SK-N-SH treated with all-trans-retinoic acid at 6 μM for 48 hours (cell line): ENCODE data around the gene ATP11A.

ENCODE experiments used
- ATAC-seq: fragments of 200-7000 bp; cut with Tn5 transposase; 3 replicates; pipeline ENCODE4 v1.9.1; 2020; ENCODE audit warnings: mild to moderate bottlenecking, moderate library complexity
- ARNTL ChIP-seq: fragments of 450-650 bp; formaldehyde crosslinking; IDR thresholded peaks from 2 replicates; pipeline ENCODE4 v1.5.0; 2020; ENCODE audit warnings: low read depth, mild to moderate bottlenecking, moderate library complexity, borderline replicate concordance
- BACH2 ChIP-seq: fragments of 250-450 bp; sonication (Bioruptor Pico); IDR thresholded peaks from 2 replicates; pipeline ENCODE4 v1.9.0; 2021; ENCODE audit warnings: mild to moderate bottlenecking, borderline replicate concordance
- CSDC2 ChIP-seq: fragments of 250-450 bp; sonication (Bioruptor Pico); IDR thresholded peaks from 2 replicates; pipeline ENCODE4 v1.5.0; 2020; ENCODE audit warnings: mild to moderate bottlenecking, moderate library complexity
- ESRRG ChIP-seq: fragments of 250-450 bp; sonication (Bioruptor Pico); IDR thresholded peaks from 2 replicates; pipeline ENCODE4 v1.6.1; 2021; ENCODE audit warnings: mild to moderate bottlenecking
- GLIS3 ChIP-seq: fragments of 250-450 bp; sonication (Bioruptor Pico); IDR thresholded peaks from 2 replicates; pipeline ENCODE4 v1.5.0; 2020; ENCODE audit warnings: mild to moderate bottlenecking, moderate library complexity
- ISL1 ChIP-seq: fragments of 250-450 bp; sonication (Bioruptor Pico); IDR thresholded peaks from 2 replicates; pipeline ENCODE4 v2.1.2; 2022; ENCODE audit warnings: mild to moderate bottlenecking, moderate library complexity
- OSR1 ChIP-seq: fragments of 250-450 bp; sonication (Bioruptor Pico); IDR thresholded peaks from 2 replicates; pipeline ENCODE4 v1.8.0; 2022; ENCODE audit warnings: moderate library complexity, mild to moderate bottlenecking, inconsistent platforms
- PPARA ChIP-seq: fragments of 250-450 bp; sonication (Bioruptor Pico); IDR thresholded peaks from 2 replicates; pipeline ENCODE4 v1.5.0; 2020; ENCODE audit warnings: mild to moderate bottlenecking, borderline replicate concordance
- RARB ChIP-seq: fragments of 250-450 bp; sonication (Bioruptor Pico); IDR thresholded peaks from 2 replicates; pipeline ENCODE4 v1.8.0; 2021; ENCODE audit warnings: mild to moderate bottlenecking, moderate library complexity
- SNAI2 ChIP-seq: fragments of 250-450 bp; sonication (Bioruptor Pico); IDR thresholded peaks from 2 replicates; pipeline ENCODE4 v1.5.0; 2020; ENCODE audit warnings: mild to moderate bottlenecking, moderate library complexity
- TCF4 ChIP-seq: fragments of 250-450 bp; sonication (Bioruptor Pico); IDR thresholded peaks from 2 replicates; pipeline ENCODE4 v1.8.0; 2021; ENCODE audit warnings: mild to moderate bottlenecking, moderate library complexity, borderline replicate concordance
- TOX ChIP-seq: fragments of 250-450 bp; sonication (Bioruptor Pico); IDR thresholded peaks from 2 replicates; pipeline ENCODE4 v1.8.0; 2021; ENCODE audit warnings: mild to moderate bottlenecking, moderate library complexity, borderline replicate concordance
- ZC3H10 ChIP-seq: fragments of 250-450 bp; sonication (Bioruptor Pico); IDR thresholded peaks from 2 replicates; pipeline ENCODE4 v1.5.1; 2021; ENCODE audit warnings: mild to moderate bottlenecking, moderate library complexity
- ZFP3 ChIP-seq: fragments of 250-450 bp; sonication (Bioruptor Pico); IDR thresholded peaks from 2 replicates; pipeline ENCODE4 v1.5.0; 2020; ENCODE audit warnings: mild to moderate bottlenecking, moderate library complexity
- ZFP30 ChIP-seq: fragments of 450-650 bp; formaldehyde crosslinking; IDR thresholded peaks from 2 replicates; pipeline ENCODE4 v1.5.0; 2022; ENCODE audit warnings: mild to moderate bottlenecking, moderate library complexity
- ZNF565 ChIP-seq: fragments of 450-650 bp; formaldehyde crosslinking; conservative IDR thresholded peaks from 2 replicates; pipeline ENCODE4 v1.5.0; 2020; ENCODE audit warnings: low read depth, mild to moderate bottlenecking, moderate library complexity
- ZNF70 ChIP-seq: fragments of 450-650 bp; formaldehyde crosslinking; IDR thresholded peaks from 2 replicates; pipeline ENCODE4 v1.5.0; 2020; ENCODE audit warnings: mild to moderate bottlenecking, moderate library complexity
- ZNF8 ChIP-seq: fragments of 450-650 bp; formaldehyde crosslinking; IDR thresholded peaks from 2 replicates; pipeline ENCODE4 v1.5.0; 2020; ENCODE audit warnings: mild to moderate bottlenecking, moderate library complexity
- TF ChIP-seq, protein P1 (sequence below): fragments of 250-450 bp; sonication (Bioruptor Pico); IDR thresholded peaks from 2 replicates; pipeline ENCODE4 v1.5.0; 2020; ENCODE audit warnings: mild to moderate bottlenecking, moderate library complexity
- TF ChIP-seq, protein P2 (sequence below): fragments of 250-450 bp; sonication (Bioruptor Pico); IDR thresholded peaks from 2 replicates; pipeline ENCODE4 v1.5.1; 2020; ENCODE audit warnings: low read depth, mild to moderate bottlenecking, moderate library complexity
- TF ChIP-seq, protein P3 (sequence below): fragments of 250-450 bp; sonication (Bioruptor Pico); IDR thresholded peaks from 2 replicates; pipeline ENCODE4 v1.8.0; 2020; ENCODE audit warnings: mild to moderate bottlenecking, moderate library complexity, borderline replicate concordance
- TF ChIP-seq, protein P4 (sequence below): fragments of 250-450 bp; sonication (Bioruptor Pico); IDR thresholded peaks from 2 replicates; pipeline ENCODE4 v1.5.1; 2021; ENCODE audit warnings: mild to moderate bottlenecking, moderate library complexity
- TF ChIP-seq, protein P5 (sequence below): fragments of 250-450 bp; sonication (Bioruptor Pico); IDR thresholded peaks from 2 replicates; pipeline ENCODE4 v1.8.0; 2021; ENCODE audit warnings: low read depth, mild to moderate bottlenecking, moderate library complexity, borderline replicate concordance

ATP11A gene

DNA sequence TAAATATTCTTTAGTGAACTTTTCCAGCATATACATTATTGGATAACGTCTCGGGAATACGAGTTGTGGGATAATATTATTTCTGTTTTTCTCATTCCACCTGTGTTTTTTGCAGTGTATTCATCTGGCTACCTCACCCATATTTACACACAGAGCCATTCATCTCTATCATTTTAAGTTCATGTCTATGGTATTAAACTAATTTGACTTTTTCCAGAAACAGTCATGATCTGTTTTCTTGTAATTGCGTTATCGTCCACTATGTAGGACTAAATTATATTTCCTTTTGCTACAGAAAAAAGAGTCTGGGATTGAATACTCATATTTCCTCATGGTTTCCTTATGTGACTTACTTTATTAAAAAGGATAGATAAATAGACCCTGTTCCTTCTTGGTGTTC, 2.7 kb downstream of the ATP11A start (continued):
- TF ChIP-seq, protein P1, sequence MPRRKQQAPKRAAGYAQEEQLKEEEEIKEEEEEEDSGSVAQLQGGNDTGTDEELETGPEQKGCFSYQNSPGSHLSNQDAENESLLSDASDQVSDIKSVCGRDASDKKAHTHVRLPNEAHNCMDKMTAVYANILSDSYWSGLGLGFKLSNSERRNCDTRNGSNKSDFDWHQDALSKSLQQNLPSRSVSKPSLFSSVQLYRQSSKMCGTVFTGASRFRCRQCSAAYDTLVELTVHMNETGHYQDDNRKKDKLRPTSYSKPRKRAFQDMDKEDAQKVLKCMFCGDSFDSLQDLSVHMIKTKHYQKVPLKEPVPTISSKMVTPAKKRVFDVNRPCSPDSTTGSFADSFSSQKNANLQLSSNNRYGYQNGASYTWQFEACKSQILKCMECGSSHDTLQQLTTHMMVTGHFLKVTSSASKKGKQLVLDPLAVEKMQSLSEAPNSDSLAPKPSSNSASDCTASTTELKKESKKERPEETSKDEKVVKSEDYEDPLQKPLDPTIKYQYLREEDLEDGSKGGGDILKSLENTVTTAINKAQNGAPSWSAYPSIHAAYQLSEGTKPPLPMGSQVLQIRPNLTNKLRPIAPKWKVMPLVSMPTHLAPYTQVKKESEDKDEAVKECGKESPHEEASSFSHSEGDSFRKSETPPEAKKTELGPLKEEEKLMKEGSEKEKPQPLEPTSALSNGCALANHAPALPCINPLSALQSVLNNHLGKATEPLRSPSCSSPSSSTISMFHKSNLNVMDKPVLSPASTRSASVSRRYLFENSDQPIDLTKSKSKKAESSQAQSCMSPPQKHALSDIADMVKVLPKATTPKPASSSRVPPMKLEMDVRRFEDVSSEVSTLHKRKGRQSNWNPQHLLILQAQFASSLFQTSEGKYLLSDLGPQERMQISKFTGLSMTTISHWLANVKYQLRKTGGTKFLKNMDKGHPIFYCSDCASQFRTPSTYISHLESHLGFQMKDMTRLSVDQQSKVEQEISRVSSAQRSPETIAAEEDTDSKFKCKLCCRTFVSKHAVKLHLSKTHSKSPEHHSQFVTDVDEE (CRISPR knock-in tag), result 0 out of 2 replicates have a peak, but pooled peaks have one; percentile 27
- TF ChIP-seq PPARA (CRISPR knock-in tag) (no peak), ARNTL (no peak), ZC3H10 (CRISPR knock-in tag) (peak; percentile 35; the same call in 1 of the 2 replicates), TCF4 (CRISPR knock-in tag) (peak; percentile 98), ZNF70 (CRISPR knock-in tag) (no peak), RARB (no peak)
- TF ChIP-seq, protein P2, sequence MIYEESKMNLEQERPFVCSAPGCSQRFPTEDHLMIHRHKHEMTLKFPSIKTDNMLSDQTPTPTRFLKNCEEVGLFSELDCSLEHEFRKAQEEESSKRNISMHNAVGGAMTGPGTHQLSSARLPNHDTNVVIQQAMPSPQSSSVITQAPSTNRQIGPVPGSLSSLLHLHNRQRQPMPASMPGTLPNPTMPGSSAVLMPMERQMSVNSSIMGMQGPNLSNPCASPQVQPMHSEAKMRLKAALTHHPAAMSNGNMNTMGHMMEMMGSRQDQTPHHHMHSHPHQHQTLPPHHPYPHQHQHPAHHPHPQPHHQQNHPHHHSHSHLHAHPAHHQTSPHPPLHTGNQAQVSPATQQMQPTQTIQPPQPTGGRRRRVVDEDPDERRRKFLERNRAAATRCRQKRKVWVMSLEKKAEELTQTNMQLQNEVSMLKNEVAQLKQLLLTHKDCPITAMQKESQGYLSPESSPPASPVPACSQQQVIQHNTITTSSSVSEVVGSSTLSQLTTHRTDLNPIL (CRISPR knock-in tag), result peak; percentile 66; the same call in 1 of the 2 replicates
- TF ChIP-seq, protein P3, sequence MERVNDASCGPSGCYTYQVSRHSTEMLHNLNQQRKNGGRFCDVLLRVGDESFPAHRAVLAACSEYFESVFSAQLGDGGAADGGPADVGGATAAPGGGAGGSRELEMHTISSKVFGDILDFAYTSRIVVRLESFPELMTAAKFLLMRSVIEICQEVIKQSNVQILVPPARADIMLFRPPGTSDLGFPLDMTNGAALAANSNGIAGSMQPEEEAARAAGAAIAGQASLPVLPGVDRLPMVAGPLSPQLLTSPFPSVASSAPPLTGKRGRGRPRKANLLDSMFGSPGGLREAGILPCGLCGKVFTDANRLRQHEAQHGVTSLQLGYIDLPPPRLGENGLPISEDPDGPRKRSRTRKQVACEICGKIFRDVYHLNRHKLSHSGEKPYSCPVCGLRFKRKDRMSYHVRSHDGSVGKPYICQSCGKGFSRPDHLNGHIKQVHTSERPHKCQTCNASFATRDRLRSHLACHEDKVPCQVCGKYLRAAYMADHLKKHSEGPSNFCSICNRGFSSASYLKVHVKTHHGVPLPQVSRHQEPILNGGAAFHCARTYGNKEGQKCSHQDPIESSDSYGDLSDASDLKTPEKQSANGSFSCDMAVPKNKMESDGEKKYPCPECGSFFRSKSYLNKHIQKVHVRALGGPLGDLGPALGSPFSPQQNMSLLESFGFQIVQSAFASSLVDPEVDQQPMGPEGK (CRISPR knock-in tag), result peak; percentile 58; the same call in 1 of the 2 replicates

DNA sequence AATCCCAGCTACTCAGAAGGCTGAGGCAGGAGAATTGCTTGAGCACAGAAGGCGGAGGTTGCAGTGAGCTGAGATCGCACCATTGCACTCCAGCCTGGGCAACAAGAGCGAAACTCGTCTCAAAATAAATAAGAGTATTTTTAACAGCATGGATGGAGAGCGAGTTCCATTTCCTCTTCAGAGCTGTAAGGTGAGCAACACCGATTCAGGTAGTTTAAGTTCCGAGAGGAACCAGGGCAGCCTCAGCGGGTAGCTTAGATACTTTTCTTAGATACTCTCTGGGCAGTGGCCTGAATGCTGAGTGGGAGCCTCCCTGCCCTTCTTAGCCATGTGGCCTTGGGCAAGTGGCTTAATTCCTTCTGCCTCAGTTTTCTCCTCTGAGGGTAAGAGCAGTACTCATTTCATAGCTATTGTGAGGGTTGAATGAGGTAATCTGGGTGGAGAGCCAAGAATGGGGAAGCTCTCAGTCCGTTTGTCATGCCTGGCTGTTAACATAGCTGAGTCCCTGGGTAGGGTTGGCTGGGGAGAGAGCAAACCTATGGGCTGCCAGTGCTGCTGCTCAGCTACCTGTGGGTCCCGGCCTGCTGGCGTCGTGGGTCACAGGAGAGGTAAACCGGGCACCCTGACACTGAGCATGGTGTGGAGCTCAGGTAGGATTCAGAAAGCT, 4.1 kb downstream of the ATP11A start:
- no peak for TF ChIP-seq TOX (CRISPR knock-in tag)
- TF ChIP-seq CSDC2 (CRISPR knock-in tag), result 0 out of 2 replicates have a peak, but pooled peaks have one; percentile 59
- peak; percentile 9; the same call in 1 of the 2 replicates for TF ChIP-seq ISL1
- TF ChIP-seq, all 23 proteins: peak for 2
- ATAC-seq, result peak; percentile 41

DNA sequence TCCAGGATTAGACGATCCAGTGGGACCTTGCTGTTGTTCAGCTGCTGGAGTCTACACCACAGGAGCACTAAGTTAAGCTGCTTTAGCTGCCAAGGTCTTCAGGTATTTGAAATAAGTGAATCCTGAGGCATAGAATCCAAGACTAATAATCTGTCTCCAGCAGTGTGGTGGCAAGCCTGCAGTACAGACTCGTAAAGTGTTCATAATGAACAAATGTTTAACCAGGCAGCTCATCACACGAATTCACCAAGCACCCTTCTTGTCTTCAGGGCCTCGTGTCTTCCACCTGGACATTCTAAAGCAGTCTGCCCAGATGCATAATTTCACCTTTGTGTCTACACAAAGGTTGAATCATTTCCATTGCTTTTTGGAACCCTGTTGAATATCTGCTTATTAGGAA, 5.3 kb downstream of the ATP11A start:
- no peak for ATAC-seq
- no peak for TF ChIP-seq ISL1
- TF ChIP-seq, protein P3 (CRISPR knock-in tag), result no peak
- TF ChIP-seq BACH2, result no peak
- no peak for TF ChIP-seq ZFP3
- TF ChIP-seq RARB, result no peak
- no peak for TF ChIP-seq CSDC2 (CRISPR knock-in tag)
- TF ChIP-seq ZC3H10 (CRISPR knock-in tag), result no peak
- TF ChIP-seq, protein P4, sequence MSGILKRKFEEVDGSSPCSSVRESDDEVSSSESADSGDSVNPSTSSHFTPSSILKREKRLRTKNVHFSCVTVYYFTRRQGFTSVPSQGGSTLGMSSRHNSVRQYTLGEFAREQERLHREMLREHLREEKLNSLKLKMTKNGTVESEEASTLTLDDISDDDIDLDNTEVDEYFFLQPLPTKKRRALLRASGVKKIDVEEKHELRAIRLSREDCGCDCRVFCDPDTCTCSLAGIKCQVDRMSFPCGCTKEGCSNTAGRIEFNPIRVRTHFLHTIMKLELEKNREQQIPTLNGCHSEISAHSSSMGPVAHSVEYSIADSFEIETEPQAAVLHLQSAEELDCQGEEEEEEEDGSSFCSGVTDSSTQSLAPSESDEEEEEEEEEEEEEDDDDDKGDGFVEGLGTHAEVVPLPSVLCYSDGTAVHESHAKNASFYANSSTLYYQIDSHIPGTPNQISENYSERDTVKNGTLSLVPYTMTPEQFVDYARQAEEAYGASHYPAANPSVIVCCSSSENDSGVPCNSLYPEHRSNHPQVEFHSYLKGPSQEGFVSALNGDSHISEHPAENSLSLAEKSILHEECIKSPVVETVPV (CRISPR knock-in tag), result no peak
- TF ChIP-seq OSR1 (CRISPR knock-in tag), result no peak
- TF ChIP-seq TOX (CRISPR knock-in tag), result no peak
- no peak for TF ChIP-seq ARNTL
- TF ChIP-seq ZFP30 (CRISPR knock-in tag), result no peak
- TF ChIP-seq PPARA (CRISPR knock-in tag), result no peak
- TF ChIP-seq SNAI2, result no peak
- TF ChIP-seq ZNF70 (CRISPR knock-in tag), result no peak
- no peak for TF ChIP-seq ESRRG (CRISPR knock-in tag)
- TF ChIP-seq GLIS3 (CRISPR knock-in tag), result no peak
- no peak for TF ChIP-seq ZNF8 (CRISPR knock-in tag)
- TF ChIP-seq, protein P5, sequence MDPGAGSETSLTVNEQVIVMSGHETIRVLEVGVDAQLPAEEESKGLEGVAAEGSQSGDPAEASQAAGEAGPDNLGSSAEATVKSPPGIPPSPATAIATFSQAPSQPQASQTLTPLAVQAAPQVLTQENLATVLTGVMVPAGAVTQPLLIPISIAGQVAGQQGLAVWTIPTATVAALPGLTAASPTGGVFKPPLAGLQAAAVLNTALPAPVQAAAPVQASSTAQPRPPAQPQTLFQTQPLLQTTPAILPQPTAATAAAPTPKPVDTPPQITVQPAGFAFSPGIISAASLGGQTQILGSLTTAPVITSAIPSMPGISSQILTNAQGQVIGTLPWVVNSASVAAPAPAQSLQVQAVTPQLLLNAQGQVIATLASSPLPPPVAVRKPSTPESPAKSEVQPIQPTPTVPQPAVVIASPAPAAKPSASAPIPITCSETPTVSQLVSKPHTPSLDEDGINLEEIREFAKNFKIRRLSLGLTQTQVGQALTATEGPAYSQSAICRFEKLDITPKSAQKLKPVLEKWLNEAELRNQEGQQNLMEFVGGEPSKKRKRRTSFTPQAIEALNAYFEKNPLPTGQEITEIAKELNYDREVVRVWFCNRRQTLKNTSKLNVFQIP (CRISPR knock-in tag), result no peak
- no peak for TF ChIP-seq ZNF565 (CRISPR knock-in tag)
